HepG2 (cell line): Measurements from ENCODE around the gene RETN. TPM values are rescaled to one million over a fixed set of nuclear protein-coding genes. Genes with fewer than 3 reads are reported as not detected.
A peak's percentile ranks its signal among the peaks of the same experiment; 100 is the strongest.

ENCODE experiments used
- E2F1 ChIP-seq: sonication (generic); formaldehyde crosslinking; IDR thresholded peaks from 2 replicates; pipeline ENCODE4 v1.5.0; 2020; ENCODE audit warnings: missing genetic modification reagents
- FOSL2 ChIP-seq: sonication (generic); formaldehyde crosslinking; IDR thresholded peaks from 2 replicates; pipeline ENCODE4 v1.4.0; 2020; ENCODE audit warnings: missing genetic modification reagents
- FOXP1 ChIP-seq, 2 experiments: fragments of 450-650 bp in 1 of 2; IDR thresholded peaks; 2 replicates each; pipeline ENCODE4 v1.6.1; 2017 to 2018; ENCODE audit warnings: antibody characterized with exemption in 1 of 2
- KDM6A ChIP-seq: IDR thresholded peaks from 2 replicates; pipeline ENCODE4 v1.6.1; 2016; ENCODE audit warnings: low read depth
- MATR3 ChIP-seq: sonication (generic); formaldehyde crosslinking; IDR thresholded peaks from 2 replicates; pipeline ENCODE4 v1.4.0; 2020; ENCODE audit warnings: missing genetic modification reagents
- MBNL3 ChIP-seq: fragments of 250-450 bp; sonication (Bioruptor Pico); conservative IDR thresholded peaks from 2 replicates; pipeline ENCODE4 v1.8.0; 2022; ENCODE audit warnings: mild to moderate bottlenecking, inconsistent platforms
- MLX ChIP-seq: IDR thresholded peaks from 2 replicates; pipeline ENCODE4 v1.6.1; 2016
- NFE2 ChIP-seq: sonication (generic); formaldehyde crosslinking; IDR thresholded peaks from 2 replicates; pipeline ENCODE4 v1.4.0; 2020; ENCODE audit warnings: missing genetic modification reagents
- TMF1 ChIP-seq: sonication (generic); formaldehyde crosslinking; IDR thresholded peaks from 2 replicates; pipeline ENCODE4 v1.8.1; 2022; ENCODE audit warnings: low read depth, missing genetic modification reagents
- U2AF1 ChIP-seq: fragments of 200-400 bp; formaldehyde crosslinking; optimal IDR thresholded peaks from 2 replicates; pipeline ENCODE3; 2017; ENCODE audit warnings: mild to moderate bottlenecking, low read depth, low read length
- ZBTB20 ChIP-seq: sonication (generic); formaldehyde crosslinking; IDR thresholded peaks from 2 replicates; pipeline ENCODE4 v1.8.1; 2023; ENCODE audit warnings: missing genetic modification reagents, low read depth, mild to moderate bottlenecking, borderline replicate concordance
- ZBTB3 ChIP-seq: sonication (generic); formaldehyde crosslinking; IDR thresholded peaks from 2 replicates; pipeline ENCODE4 v1.4.0; 2020; ENCODE audit warnings: low read depth, mild to moderate bottlenecking, moderate library complexity, missing genetic modification reagents, borderline replicate concordance
- ZFP62 ChIP-seq: sonication (generic); formaldehyde crosslinking; IDR thresholded peaks from 2 replicates; pipeline ENCODE4 v1.4.0; 2020; ENCODE audit warnings: missing genetic modification reagents
- ZNF10 ChIP-seq: sonication (generic); formaldehyde crosslinking; IDR thresholded peaks from 2 replicates; pipeline ENCODE4 v1.4.0; 2020; ENCODE audit warnings: mild to moderate bottlenecking, low read depth, missing genetic modification reagents, borderline replicate concordance
- ZNF234 ChIP-seq: sonication (generic); formaldehyde crosslinking; conservative IDR thresholded peaks from 2 replicates; pipeline ENCODE4 v1.5.1; 2020; ENCODE audit warnings: mild to moderate bottlenecking, missing genetic modification reagents
- ZNF335 ChIP-seq: sonication (generic); formaldehyde crosslinking; IDR thresholded peaks from 2 replicates; pipeline ENCODE4 v1.4.0; 2020; ENCODE audit warnings: missing genetic modification reagents
- ZNF772 ChIP-seq: sonication (generic); formaldehyde crosslinking; IDR thresholded peaks from 2 replicates; pipeline ENCODE4 v1.5.0; 2020; ENCODE audit warnings: mild to moderate bottlenecking, missing genetic modification reagents
- polyA plus RNA-seq, 8 experiments: library from polyadenylated mRNA; depleted of rRNA in 3 of 8; stranded (reverse) in 7 of 8; unstranded in 1 of 8; fragments of >200 nt; fragmentation: Illumina TruSeq in 4 of 8; extraction: Trizol in 4 of 8; gene quantifications; 2 replicates each; pipeline versions ENCODE4 v1.2.1 to v1.2.3, GENCODE V29; 2011 to 2016; ENCODE audit warnings: low read depth in 4 of 8, missing spikeins in 1 of 8, mixed read lengths in 1 of 8; ENCODE audit not compliant: insufficient read depth in 1 of 8
- total RNA-seq, 5 experiments: library from RNA; depleted of rRNA; stranded (reverse); fragments of >200 nt; fragmentation: Illumina TruSeq; extraction: Trizol; gene quantifications; 2 replicates each; pipeline ENCODE4 v1.2.3, GENCODE V29; 2016; ENCODE audit warnings: low read depth in 1 of 5
- TF ChIP-seq, protein P1 (sequence below): sonication (generic); formaldehyde crosslinking; IDR thresholded peaks from 2 replicates; pipeline ENCODE4 v1.4.0; 2020; ENCODE audit warnings: missing genetic modification reagents, mild to moderate bottlenecking, borderline replicate concordance
- TF ChIP-seq, protein P2 (sequence below): sonication (generic); formaldehyde crosslinking; IDR thresholded peaks from 2 replicates; pipeline ENCODE4 v1.4.0; 2020; ENCODE audit warnings: missing genetic modification reagents
- TF ChIP-seq, protein P3 (sequence below): sonication (generic); formaldehyde crosslinking; conservative IDR thresholded peaks from 2 replicates; pipeline ENCODE4 v1.8.0; 2022; ENCODE audit warnings: missing genetic modification reagents

RETN gene
- total and polyA plus RNA-seq, 2 of the 13 experiments (the other 11 are each of a cell fraction or from before 2014, with no cell fraction given), result not detected

DNA sequence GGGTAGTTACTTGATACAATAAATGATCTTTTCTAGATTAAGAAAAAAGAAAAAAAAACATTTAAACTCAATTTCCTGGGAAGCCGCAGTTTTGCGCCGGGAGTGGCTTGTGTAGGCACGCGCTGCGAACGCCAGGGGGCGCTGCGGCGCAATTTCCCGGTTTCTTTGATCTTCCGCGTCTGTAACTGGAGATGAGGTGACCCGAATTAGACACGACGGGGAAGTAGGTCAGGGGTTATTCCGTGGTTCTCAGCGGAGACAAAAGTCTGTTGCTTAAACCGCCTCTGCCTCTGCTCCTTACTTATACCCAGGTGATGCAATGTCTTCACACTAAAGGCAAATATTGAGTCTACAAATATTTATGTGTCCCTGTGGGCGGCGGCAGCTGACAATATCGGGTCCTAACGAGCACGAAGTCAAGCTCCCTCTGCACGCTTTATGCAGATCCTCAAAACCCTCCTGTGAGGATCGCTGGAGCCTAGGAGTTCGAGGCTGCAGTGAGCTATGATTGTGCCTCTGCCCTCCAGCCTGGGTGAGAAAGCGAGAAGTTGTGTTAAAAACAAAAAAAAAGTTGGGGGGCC, 16.7 kb upstream of the RETN start (continued):
- TF ChIP-seq, protein P1, sequence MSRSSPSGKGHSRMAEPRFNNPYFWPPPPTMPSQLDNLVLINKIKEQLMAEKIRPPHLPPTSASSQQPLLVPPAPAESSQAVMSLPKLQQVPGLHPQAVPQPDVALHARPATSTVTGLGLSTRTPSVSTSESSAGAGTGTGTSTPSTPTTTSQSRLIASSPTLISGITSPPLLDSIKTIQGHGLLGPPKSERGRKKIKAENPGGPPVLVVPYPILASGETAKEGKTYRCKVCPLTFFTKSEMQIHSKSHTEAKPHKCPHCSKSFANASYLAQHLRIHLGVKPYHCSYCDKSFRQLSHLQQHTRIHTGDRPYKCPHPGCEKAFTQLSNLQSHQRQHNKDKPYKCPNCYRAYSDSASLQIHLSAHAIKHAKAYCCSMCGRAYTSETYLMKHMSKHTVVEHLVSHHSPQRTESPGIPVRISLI, result 0 out of 2 replicates have a peak, but pooled peaks have one; percentile 10
- TF ChIP-seq KDM6A (CRISPR knock-in tag) (peak; percentile 74), ZNF10 (CRISPR knock-in tag) (no peak), TMF1 (CRISPR knock-in tag) (no peak), FOXP1 (IDR thresholded peaks at IDR 0.05) (no peak), FOXP1 (CRISPR knock-in tag; IDR thresholded peaks at IDR 0.05) (peak; percentile 90), ZNF234 (CRISPR knock-in tag) (no peak), U2AF1 (no peak), ZBTB20 (0 out of 2 replicates have a peak, but pooled peaks have one; percentile 36), MATR3 (no peak), ZFP62 (no peak), MBNL3 (CRISPR knock-in tag) (no peak), NFE2 (no peak), FOSL2 (CRISPR knock-in tag) (peak; percentile 82), ZNF772 (CRISPR knock-in tag) (0 out of 2 replicates have a peak, but pooled peaks have one; percentile 59), ZBTB3 (CRISPR knock-in tag) (0 out of 2 replicates have a peak, but pooled peaks have one; percentile 55), MLX (CRISPR knock-in tag) (peak; percentile 75), ZNF335 (CRISPR knock-in tag) (peak; percentile 74; the same call in 1 of the 2 replicates), E2F1 (CRISPR knock-in tag) (no peak; the same call in 1 of the 2 replicates)
- TF ChIP-seq, protein P2, sequence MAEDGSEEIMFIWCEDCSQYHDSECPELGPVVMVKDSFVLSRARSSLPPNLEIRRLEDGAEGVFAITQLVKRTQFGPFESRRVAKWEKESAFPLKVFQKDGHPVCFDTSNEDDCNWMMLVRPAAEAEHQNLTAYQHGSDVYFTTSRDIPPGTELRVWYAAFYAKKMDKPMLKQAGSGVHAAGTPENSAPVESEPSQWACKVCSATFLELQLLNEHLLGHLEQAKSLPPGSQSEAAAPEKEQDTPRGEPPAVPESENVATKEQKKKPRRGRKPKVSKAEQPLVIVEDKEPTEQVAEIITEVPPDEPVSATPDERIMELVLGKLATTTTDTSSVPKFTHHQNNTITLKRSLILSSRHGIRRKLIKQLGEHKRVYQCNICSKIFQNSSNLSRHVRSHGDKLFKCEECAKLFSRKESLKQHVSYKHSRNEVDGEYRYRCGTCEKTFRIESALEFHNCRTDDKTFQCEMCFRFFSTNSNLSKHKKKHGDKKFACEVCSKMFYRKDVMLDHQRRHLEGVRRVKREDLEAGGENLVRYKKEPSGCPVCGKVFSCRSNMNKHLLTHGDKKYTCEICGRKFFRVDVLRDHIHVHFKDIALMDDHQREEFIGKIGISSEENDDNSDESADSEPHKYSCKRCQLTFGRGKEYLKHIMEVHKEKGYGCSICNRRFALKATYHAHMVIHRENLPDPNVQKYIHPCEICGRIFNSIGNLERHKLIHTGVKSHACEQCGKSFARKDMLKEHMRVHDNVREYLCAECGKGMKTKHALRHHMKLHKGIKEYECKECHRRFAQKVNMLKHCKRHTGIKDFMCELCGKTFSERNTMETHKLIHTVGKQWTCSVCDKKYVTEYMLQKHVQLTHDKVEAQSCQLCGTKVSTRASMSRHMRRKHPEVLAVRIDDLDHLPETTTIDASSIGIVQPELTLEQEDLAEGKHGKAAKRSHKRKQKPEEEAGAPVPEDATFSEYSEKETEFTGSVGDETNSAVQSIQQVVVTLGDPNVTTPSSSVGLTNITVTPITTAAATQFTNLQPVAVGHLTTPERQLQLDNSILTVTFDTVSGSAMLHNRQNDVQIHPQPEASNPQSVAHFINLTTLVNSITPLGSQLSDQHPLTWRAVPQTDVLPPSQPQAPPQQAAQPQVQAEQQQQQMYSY (CRISPR knock-in tag), result no peak
- TF ChIP-seq, protein P3, sequence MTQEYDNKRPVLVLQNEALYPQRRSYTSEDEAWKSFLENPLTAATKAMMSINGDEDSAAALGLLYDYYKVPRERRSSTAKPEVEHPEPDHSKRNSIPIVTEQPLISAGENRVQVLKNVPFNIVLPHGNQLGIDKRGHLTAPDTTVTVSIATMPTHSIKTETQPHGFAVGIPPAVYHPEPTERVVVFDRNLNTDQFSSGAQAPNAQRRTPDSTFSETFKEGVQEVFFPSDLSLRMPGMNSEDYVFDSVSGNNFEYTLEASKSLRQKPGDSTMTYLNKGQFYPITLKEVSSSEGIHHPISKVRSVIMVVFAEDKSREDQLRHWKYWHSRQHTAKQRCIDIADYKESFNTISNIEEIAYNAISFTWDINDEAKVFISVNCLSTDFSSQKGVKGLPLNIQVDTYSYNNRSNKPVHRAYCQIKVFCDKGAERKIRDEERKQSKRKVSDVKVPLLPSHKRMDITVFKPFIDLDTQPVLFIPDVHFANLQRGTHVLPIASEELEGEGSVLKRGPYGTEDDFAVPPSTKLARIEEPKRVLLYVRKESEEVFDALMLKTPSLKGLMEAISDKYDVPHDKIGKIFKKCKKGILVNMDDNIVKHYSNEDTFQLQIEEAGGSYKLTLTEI (CRISPR knock-in tag), result no peak
